ENCODE measurements around the gene THRB. TPM values are rescaled to one million over a fixed set of nuclear protein-coding genes. Genes with fewer than 3 reads are reported as not detected.

THRB gene
- total RNA-seq, 1 experiment from 2014 or later: 5.8 TPM

GRCh38 chr3:24340966-24341365 is 153.7 kb downstream of the THRB start (continued):
- no peak for TF ChIP-seq FOXP1 (CRISPR knock-in tag; IDR thresholded peaks at IDR 0.05; ENCODE audit: borderline replicate concordance)
- no peak for TF ChIP-seq PRRX2 (CRISPR knock-in tag; IDR thresholded peaks at IDR 0.05)
- TF ChIP-seq JUN (CRISPR knock-in tag; IDR thresholded peaks at IDR 0.05): no peak
- TF ChIP-seq ZBTB43 (CRISPR knock-in tag; IDR thresholded peaks at IDR 0.05): no peak
- no peak for TF ChIP-seq GRHL2 (CRISPR knock-in tag; IDR thresholded peaks at IDR 0.05; ENCODE audit: insufficient replicate concordance, severe bottlenecking)

GRCh38 chr3:24340161-24340560 is 154.5 kb downstream of the THRB start:
- Mint-ChIP-seq H3K9me3 (no peaks in the 10 kb centered on the region), H3K27me3 (ENCODE audit: low read depth) (no peaks in the 10 kb centered on the region), H3K27ac (no peak overlapping the region), H3K4me3 (no peak overlapping the region), H3K36me3 (no peaks in the 10 kb centered on the region), H3K4me1 (peaks cover 5% of the 10 kb centered on the region; the same call in 1 of the 2 replicates)
- ChIA-PET POLR2A (no interaction called here), CTCF (no interaction called here)
- DNase-seq (ENCODE audit: low spot score): no peak
- no peak for ATAC-seq
- TF ChIP-seq ZNF232 (CRISPR knock-in tag; IDR thresholded peaks at IDR 0.05) (no peak), NR3C1 (CRISPR knock-in tag; conservative IDR thresholded peaks at IDR 0.05; ENCODE audit: low read depth) (no peak), ZNF512 (CRISPR knock-in tag; IDR thresholded peaks at IDR 0.05; ENCODE audit: borderline replicate concordance) (no peak), E2F5 (CRISPR knock-in tag; IDR thresholded peaks at IDR 0.05) (no peak), FOXK1 (CRISPR knock-in tag; IDR thresholded peaks at IDR 0.05) (no peak), GABPB1 (CRISPR knock-in tag; IDR thresholded peaks at IDR 0.05) (no peak), ZBTB21 (CRISPR knock-in tag; IDR thresholded peaks at IDR 0.05; ENCODE audit: borderline replicate concordance) (no peak), RELA (CRISPR knock-in tag; IDR thresholded peaks at IDR 0.05; ENCODE audit: borderline replicate concordance) (no peak), ZNF317 (CRISPR knock-in tag; IDR thresholded peaks at IDR 0.05; ENCODE audit: borderline replicate concordance, low read depth) (no peak), IRF1 (CRISPR knock-in tag; IDR thresholded peaks at IDR 0.05) (no peak)

GRCh38 chr3:24339266-24339825 is 155.3 kb downstream of the THRB start:
- Mint-ChIP-seq H3K4me1 (peaks cover 5% of the 10 kb centered on the region; the same call in 1 of the 2 replicates), H3K4me3 (no peak overlapping the region), H3K27me3 (ENCODE audit: low read depth) (no peaks in the 10 kb centered on the region), H3K9me3 (no peaks in the 10 kb centered on the region), H3K27ac (no peak overlapping the region), H3K36me3 (no peaks in the 10 kb centered on the region)
- no peak for ATAC-seq
- ChIA-PET CTCF (no interaction called here), POLR2A (no interaction called here)
- no peak for DNase-seq (ENCODE audit: low spot score)
- no peak for TF ChIP-seq ZNF138 (CRISPR knock-in tag; conservative IDR thresholded peaks at IDR 0.05)
- TF ChIP-seq MXD4 (CRISPR knock-in tag; IDR thresholded peaks at IDR 0.05; ENCODE audit: borderline replicate concordance): no peak
- TF ChIP-seq FOXK1 (CRISPR knock-in tag; IDR thresholded peaks at IDR 0.05): no peak
- no peak for TF ChIP-seq NR1H2 (CRISPR knock-in tag; IDR thresholded peaks at IDR 0.05)
- no peak for TF ChIP-seq ZNF416 (CRISPR knock-in tag; IDR thresholded peaks at IDR 0.05)
- TF ChIP-seq AFF4 (CRISPR knock-in tag; IDR thresholded peaks at IDR 0.05; ENCODE audit: borderline replicate concordance): no peak
- no peak for TF ChIP-seq ETV6 (CRISPR knock-in tag; IDR thresholded peaks at IDR 0.05)
- TF ChIP-seq GTF2I (CRISPR knock-in tag; conservative IDR thresholded peaks at IDR 0.05): no peak
- no peak for TF ChIP-seq CTCF (IDR thresholded peaks at IDR 0.05)
